GOT3 (cell line): ENCODE results near the gene POU3F1.
"Not testable (repeated sequence)": the region's sequence is repeated elsewhere in the genome, so short reads cannot be mapped to it uniquely, and the experiment has no call there.

Experiments
- DNase-seq: peaks from one replicate; lab custom pipeline; 2025; ENCODE audit warnings: mixed read lengths; lab: John Stamatoyannopoulos, UW

POU3F1 gene

GRCh38 chr1:38047603-38048141, 1.1 kb upstream of the POU3F1 start:
- no peak for DNase-seq

- DNase-seq = no peak
Measured at GRCh38 chr1:38046884-38047602, 450 bp upstream of the POU3F1 start.

GRCh38 chr1:38045401-38046332, 926 bp downstream of the POU3F1 start:
- no peak for DNase-seq

- DNase-seq = no peak
Measured at GRCh38 chr1:38044221-38045215, 2.1 kb downstream of the POU3F1 start.

- no peak for DNase-seq
Measured at GRCh38 chr1:38043036-38043747, 3.4 kb downstream of the POU3F1 start.

- no peak for DNase-seq
Measured at GRCh38 chr1:38041936-38042834, 4.4 kb downstream of the POU3F1 start.

GRCh38 chr1:38039331-38040088, 7.1 kb downstream of the POU3F1 start:
- DNase-seq = no peak

GRCh38 chr1:38038861-38039260, 7.7 kb downstream of the POU3F1 start:
- no peak for DNase-seq

GRCh38 chr1:38037221-38037939, 9.2 kb downstream of the POU3F1 start:
- no peak for DNase-seq

- no peak for DNase-seq
Measured at GRCh38 chr1:38034871-38035270, 11.7 kb downstream of the POU3F1 start.

- DNase-seq = not testable (repeated sequence)
Measured at GRCh38 chr1:38032992-38033391, 13.6 kb downstream of the POU3F1 start.

GRCh38 chr1:38031513-38031866, 15.1 kb downstream of the POU3F1 start:
- no peak for DNase-seq

- no peak for DNase-seq
Measured at GRCh38 chr1:38030596-38031512, 15.7 kb downstream of the POU3F1 start.

- DNase-seq = no peak
Measured at GRCh38 chr1:38029685-38030511, 16.7 kb downstream of the POU3F1 start.

- DNase-seq = no peak
Measured at GRCh38 chr1:38029081-38029681, 17.4 kb downstream of the POU3F1 start.

- DNase-seq = no peak
Measured at GRCh38 chr1:38028671-38029070, 17.9 kb downstream of the POU3F1 start.
